Right lobe of liver (tissue), 4 donors: ENCODE measurements around the gene OCEL1.

Experiments used
- POLR2A ChIP-seq: fragments of 450-650 bp; IDR thresholded peaks from one replicate; pipeline ENCODE4 v1.6.1; 2017; ENCODE audit warnings: antibody characterized with exemption, mild to moderate bottlenecking
- TF ChIP-seq, protein P1 (sequence below), 4 donors: fragments of 200-600 bp in 3 of 4; fragments of 450-650 bp in 1 of 4; IDR thresholded peaks; one replicate each; pipeline versions ENCODE4 v1.5.1 to v1.8.0; 2016 to 2022; ENCODE audit warnings: antibody characterized with exemption in 4 of 4, mild to moderate bottlenecking in 2 of 4
- donor health status: DM: no; HTN: no; CAD: no.
- donor health status: DM: no; HTN: no; CAD: no.
- donor health status: DM: no; HTN: yes; CAD: no.

DNA sequence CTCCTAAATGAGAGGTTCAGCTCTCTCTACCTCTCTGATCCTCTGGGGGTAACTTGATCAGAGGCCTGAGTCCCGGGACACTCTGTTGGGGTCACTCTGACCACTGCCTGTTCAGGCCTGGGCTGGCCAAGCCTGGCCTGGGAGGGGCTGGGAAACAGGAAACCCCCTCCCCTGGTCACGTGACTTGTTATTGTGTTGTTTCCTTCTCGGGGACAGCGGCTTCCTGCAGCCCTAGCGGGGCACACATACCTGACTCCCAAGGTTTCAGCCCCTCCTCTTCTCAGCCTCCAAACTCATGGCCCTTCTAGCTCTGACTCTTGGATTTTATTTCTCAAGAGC is 38.6 kb downstream of the OCEL1 start, which contains the start of gene USHBP1:
- TF ChIP-seq, protein P1, sequence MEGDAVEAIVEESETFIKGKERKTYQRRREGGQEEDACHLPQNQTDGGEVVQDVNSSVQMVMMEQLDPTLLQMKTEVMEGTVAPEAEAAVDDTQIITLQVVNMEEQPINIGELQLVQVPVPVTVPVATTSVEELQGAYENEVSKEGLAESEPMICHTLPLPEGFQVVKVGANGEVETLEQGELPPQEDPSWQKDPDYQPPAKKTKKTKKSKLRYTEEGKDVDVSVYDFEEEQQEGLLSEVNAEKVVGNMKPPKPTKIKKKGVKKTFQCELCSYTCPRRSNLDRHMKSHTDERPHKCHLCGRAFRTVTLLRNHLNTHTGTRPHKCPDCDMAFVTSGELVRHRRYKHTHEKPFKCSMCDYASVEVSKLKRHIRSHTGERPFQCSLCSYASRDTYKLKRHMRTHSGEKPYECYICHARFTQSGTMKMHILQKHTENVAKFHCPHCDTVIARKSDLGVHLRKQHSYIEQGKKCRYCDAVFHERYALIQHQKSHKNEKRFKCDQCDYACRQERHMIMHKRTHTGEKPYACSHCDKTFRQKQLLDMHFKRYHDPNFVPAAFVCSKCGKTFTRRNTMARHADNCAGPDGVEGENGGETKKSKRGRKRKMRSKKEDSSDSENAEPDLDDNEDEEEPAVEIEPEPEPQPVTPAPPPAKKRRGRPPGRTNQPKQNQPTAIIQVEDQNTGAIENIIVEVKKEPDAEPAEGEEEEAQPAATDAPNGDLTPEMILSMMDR (IDR thresholded peaks at IDR 0.05) = no peak
- TF ChIP-seq POLR2A = no peak
